ENCODE results near the gene UGT2B7.
"Not testable (repeated sequence)": the region's sequence is repeated elsewhere in the genome, so short reads cannot be mapped to it uniquely, and the experiment has no call there.

The UGT2B7 gene

DNA sequence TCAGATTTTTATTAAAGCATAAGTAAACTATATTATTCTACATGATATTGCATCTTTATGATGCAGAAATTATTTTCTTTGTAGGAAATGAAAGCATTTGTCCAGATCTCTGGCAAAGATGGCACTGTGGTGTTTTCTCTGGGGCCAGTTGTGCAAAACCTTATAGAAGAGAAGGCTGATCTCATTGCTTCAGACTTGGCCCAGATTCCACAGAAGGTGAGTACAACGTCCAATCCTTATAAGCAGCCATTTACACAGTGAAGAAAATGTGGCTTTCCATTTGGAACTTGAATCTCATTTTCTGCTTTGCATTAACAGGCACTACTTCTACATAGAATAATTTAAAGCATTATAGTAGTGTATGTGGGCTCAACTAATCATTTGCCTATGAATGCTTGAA lies 6.9 kb upstream of the UGT2B7 start:
- no peak for DNase-seq

DNA sequence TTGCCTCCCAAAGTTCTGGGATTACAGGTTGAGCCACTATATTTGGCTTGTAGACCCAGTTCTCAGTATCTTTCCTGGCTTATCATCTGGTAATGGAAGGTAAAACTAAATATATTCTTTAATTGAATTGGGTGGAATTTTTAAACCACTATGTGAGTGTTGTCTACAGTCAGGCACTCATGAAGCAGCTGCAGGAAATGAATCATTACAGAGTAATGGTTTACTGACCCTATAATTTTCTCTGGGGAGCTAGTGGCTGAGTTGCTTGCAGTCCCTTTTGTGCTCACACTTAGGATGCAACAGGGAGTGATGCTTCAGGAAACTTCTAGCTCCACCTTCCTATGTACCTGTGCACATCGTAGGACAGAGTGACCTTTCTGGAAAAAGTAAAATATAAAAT lies 4.1 kb upstream of the UGT2B7 start:
- no peak for DNase-seq

- DNase-seq = no peak
Measured at GRCh38 chr4:69092980-69093568, 3.2 kb upstream of the UGT2B7 start.

DNA sequence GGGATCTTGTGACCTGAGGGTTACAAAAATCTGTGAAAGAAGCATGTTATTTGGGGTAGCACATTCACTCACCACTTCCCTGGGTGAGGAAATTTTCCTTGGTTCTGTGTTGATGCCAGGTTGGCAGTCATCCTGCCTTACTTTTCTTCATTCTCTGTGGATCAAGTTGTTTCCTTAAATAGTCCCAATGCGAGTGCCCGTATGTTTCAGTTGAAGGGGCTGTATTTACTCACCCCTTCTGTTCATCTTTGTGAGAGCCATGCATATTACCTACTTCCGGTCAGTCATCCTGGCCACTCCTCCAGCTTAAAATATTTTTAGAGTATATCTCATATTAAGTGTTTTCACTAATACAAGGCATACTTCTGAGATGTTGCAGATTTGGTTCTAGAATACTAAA lies 2.6 kb upstream of the UGT2B7 start:
- DNase-seq = no peak

DNA sequence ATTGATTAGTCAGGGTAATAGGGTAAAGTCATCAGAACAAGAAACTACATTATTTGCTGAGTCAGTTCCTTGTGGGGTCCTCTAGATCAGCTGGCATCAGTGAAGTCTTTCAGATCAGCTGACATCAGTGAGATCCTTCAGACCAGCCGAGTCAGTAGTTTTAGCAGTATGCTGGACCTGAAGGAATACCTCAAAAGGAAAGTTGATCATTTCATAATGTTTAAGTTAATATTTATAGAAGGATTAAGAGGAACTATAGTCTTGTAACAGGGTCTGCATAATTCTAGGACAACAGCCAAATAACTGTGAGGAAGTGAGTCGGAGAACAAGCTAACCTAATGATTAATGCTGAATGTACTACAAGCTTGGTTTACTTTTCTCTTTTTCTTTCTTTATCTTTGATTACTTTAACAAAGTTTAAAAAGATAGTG lies 958 bp upstream of the UGT2B7 start:
- no peak for DNase-seq

GRCh38 chr4:69096810-69097209 lies 536 bp downstream of the UGT2B7 start:
- no peak for DNase-seq

DNA sequence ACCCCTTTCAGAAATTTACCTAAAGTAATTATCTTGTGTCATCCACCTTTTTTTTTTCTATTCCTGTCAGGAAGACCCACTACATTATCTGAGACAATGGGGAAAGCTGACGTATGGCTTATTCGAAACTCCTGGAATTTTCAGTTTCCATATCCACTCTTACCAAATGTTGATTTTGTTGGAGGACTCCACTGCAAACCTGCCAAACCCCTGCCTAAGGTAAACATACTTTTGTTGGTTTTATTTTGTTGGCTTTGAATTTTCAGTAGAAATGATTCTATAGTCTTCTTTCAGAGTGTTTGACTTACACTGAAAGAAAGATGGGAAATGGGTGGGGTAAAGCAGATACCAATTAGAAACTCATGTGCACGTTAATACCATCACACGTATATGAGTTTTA lies 2.2 kb downstream of the UGT2B7 start:
- DNase-seq = no peak

- no peak for DNase-seq
Measured at GRCh38 chr4:69099910-69100309, 3.6 kb downstream of the UGT2B7 start.

DNA sequence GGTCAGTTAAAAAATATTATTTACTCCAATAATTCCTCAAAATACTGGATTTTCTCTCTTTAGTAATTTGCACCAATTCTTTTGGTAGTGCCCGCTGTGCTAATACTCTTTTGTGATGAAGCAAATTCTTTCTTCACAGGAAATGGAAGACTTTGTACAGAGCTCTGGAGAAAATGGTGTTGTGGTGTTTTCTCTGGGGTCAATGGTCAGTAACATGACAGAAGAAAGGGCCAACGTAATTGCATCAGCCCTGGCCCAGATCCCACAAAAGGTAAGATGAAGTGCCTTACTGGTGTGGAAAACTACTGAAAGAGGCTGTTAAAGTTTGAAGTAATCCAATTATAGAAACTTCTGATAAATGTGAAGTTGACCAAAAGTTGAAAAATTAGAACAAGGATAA lies 6.4 kb downstream of the UGT2B7 start:
- not testable (repeated sequence) for DNase-seq

- no peak for DNase-seq
Measured at GRCh38 chr4:69104719-69105275, 8.5 kb downstream of the UGT2B7 start.

GRCh38 chr4:69115151-69115850 lies 19.0 kb downstream of the UGT2B7 start:
- not testable (repeated sequence) for DNase-seq

- no peak for DNase-seq
Measured at GRCh38 chr4:69115851-69116213, 19.6 kb downstream of the UGT2B7 start.

DNA sequence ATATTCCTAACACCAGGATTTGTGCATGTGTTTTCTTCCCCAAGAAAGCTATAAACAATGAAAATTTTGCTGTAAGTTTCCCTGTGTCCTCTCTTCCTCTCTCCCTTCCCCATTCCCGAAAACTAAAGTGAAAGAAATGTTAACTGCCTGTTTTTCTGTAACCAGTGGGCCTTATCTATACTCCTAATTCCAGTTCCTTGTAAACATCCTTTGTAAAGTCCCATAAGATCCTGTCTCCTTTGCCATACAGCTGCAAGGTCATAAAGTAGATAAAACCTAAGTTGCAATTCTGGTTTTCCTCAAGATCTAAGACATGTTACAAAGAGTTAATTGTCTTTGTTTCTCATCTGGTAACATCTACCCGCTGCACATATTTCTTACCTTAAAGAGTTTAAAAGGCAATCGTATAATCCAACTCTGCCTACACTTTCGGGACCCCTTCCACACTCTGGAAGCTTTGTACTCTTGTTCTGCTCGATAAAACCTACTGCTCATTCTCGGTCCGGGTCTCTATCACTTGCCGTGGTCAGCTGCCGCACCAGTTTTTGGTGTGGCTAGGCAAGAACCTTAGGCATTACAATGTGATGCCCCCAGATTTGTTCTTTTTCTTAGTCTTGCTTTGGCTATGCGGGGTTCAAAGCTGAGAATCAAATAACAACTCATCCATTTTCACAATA lies 20.5 kb downstream of the UGT2B7 start:
- DNase-seq = no peak

GRCh38 chr4:69120870-69121269 lies 24.6 kb downstream of the UGT2B7 start:
- no peak for DNase-seq

GRCh38 chr4:69122476-69122875 lies 26.2 kb downstream of the UGT2B7 start:
- no peak for DNase-seq

DNA sequence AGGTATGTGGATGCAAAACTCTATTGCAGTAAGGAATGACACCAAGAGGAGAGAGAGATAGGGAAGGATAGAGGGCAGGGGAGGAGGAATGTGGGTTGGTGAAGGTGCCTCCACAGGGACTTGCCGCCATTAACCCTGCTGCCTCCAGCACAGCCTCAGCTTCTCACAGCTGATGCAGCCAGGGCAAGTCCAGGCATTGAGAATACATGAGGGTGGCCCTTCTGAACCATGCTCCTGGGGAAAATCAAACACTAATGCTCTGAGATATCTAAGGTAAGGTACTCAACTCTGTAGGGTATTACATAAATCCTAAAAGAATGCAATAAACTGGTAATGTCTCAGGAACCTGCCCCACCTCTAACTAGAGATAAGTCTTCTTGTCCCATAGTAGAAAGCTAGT lies 28.7 kb downstream of the UGT2B7 start:
- no peak for DNase-seq

DNA sequence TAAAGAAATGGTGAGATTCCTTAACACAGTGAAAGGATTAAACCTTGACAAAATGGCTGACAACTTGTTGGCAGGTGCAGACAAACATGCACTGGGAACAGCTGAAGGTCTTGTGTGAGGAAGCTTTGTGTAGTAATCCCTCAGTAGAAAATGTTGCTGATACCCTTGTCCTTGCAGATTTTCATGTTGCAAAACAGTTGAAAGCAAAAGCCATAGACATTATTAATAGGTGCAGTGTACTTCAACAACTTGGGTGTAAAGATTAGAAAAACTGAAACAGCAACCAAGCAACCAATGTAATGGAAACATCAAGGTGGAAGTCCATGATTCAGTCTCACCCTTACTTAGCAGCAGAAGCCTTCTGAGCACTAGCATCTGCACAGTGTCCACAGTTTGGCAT lies 29.8 kb downstream of the UGT2B7 start:
- no peak for DNase-seq

- DNase-seq = no peak
Measured at GRCh38 chr4:69133993-69134392, 37.7 kb downstream of the UGT2B7 start.

GRCh38 chr4:69134471-69134870 lies 38.2 kb downstream of the UGT2B7 start:
- no peak for DNase-seq

GRCh38 chr4:69141320-69141719 lies 45.0 kb downstream of the UGT2B7 start:
- no peak for DNase-seq

GRCh38 chr4:69147334-69147733 lies 51.1 kb downstream of the UGT2B7 start:
- no peak for DNase-seq

GRCh38 chr4:69154021-69154420 lies 57.7 kb downstream of the UGT2B7 start:
- DNase-seq = no peak

DNA sequence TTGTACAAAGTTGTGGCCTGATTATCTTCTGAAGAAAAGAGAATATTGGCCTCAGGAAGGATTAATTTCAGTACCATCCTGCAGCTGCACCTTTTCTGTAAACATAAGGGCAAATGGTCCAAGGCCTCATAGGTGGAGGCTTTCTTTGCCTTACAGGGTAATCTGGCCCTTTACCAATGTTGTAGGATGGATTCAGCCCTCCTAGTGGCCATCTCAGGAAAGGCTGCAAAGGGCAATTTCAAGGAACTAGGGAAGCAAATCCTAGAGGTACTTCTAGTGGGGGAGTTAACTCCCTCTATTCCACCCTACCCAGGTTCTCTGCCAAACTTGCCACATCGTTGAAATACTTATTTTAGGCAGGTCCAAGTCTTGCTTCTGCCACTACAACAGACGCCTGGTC lies 60.6 kb downstream of the UGT2B7 start:
- DNase-seq = no peak

Measured in stimulated activated CD4-positive, alpha-beta T cell treated with anti-CD3 and anti-CD28 coated beads, Interleukin-4, amount 100 ng/mL, for 1 hour (primary cell).